ENCODE results near the gene TMEM95.

GRCh38 chr17:7317161-7317803 is 37.7 kb upstream of the TMEM95 start:
- TF ChIP-seq CTCF (IDR thresholded peaks at IDR 0.05) (no peak), POLR2A (IDR thresholded peaks at IDR 0.05) (no peak), POLR2AphosphoS5 (IDR thresholded peaks at IDR 0.05) (no peak)
